ENCODE results near the gene GATAD2A. TPM values are rescaled to one million over a fixed set of nuclear protein-coding genes. Genes with fewer than 3 reads are reported as not detected.

GATAD2A gene
- total and polyA plus RNA-seq, 2 of the 13 experiments (the other 11 are each of a cell fraction or from before 2014, with no cell fraction given) = 16.8 to 28.6 TPM

GRCh38 chr19:19385131-19385895, 20.2 kb upstream of the GATAD2A start (continued):
- TF ChIP-seq AHDC1 (CRISPR knock-in tag; IDR thresholded peaks at IDR 0.05; ENCODE audit: borderline replicate concordance) = no peak
- TF ChIP-seq DNMT1 (CRISPR knock-in tag; IDR thresholded peaks at IDR 0.05) = no peak
- TF ChIP-seq IRF2 (CRISPR knock-in tag; IDR thresholded peaks at IDR 0.05) = 0 out of 2 replicates have a peak, but pooled peaks have one; percentile 41
- TF ChIP-seq ZNF441 (CRISPR knock-in tag; IDR thresholded peaks at IDR 0.05; ENCODE audit: borderline replicate concordance) = no peak
- TF ChIP-seq ZHX2 (IDR thresholded peaks at IDR 0.05; ENCODE audit: low read depth) = no peak; the same call in 1 of the 2 replicates
- TF ChIP-seq ZHX2 (CRISPR knock-in tag; IDR thresholded peaks at IDR 0.05; ENCODE audit: borderline replicate concordance) = no peak
- TF ChIP-seq ZNF430 (CRISPR knock-in tag; IDR thresholded peaks at IDR 0.05) = no peak
- no peak for TF ChIP-seq CEBPB (IDR thresholded peaks at IDR 0.05; ENCODE audit: borderline replicate concordance, low read depth, low read length)
- TF ChIP-seq ZNF580 (CRISPR knock-in tag; IDR thresholded peaks at IDR 0.05; ENCODE audit: borderline replicate concordance, low read depth) = peak; percentile 7; the same call in 1 of the 2 replicates
- TF ChIP-seq NFAT5 (CRISPR knock-in tag; IDR thresholded peaks at IDR 0.05) = no peak
